Measurements from ENCODE around the gene GGT5.
A peak's percentile ranks its signal among the peaks of the same experiment; 100 is the strongest.
"Not testable (repeated sequence)": the region's sequence is repeated elsewhere in the genome, so short reads cannot be mapped to it uniquely, and the experiment has no call there.

DNA sequence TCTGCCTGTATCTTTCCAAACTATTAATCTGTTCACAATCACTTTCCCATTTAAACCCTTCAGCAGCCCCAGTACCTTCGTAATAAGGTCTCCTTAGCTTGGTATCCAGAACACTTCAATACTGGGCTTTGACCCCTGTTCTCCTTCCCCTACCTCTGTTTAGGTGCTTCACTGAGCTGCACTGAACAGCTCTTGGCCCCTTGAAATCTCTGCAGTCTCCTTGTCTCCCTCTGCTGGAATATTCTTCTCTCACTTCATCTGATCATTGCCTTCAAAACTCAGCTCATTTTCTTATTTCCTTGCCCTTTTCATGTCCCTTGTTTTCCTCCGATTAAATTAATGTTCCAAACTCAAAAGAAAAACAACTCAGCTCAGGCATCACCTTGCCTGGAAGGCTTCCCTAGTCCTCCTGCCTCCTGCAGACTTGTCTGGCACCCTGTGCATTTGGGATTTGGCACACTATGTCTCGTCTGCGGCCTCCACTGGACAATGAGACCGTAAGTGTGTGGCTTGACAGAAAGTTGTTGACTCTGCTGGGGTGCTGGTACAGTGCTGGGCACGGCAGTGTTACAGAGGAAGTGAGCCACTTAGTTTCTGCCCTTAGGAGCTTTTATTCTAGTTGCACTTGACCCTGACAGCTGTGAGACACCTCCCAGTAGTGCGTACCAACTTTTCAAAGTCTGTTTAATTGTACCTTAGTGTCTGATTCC, 30.0 kb upstream of the GGT5 start:
- peak; percentile 18 for TF ChIP-seq CTCF (IDR thresholded peaks at IDR 0.05; ENCODE audit: poor library complexity)
- TF ChIP-seq EZH2 (IDR thresholded peaks at IDR 0.05; ENCODE audit: borderline replicate concordance); EZH2phosphoT487 (IDR thresholded peaks at IDR 0.05; ENCODE audit: low read depth, severe bottlenecking, unreplicated experiment): not testable (repeated sequence)

All from hepatocyte (in vitro differentiated cells).